Measurements from ENCODE around the gene APOL1. TPM values are rescaled to one million over a fixed set of nuclear protein-coding genes. Genes with fewer than 3 reads are reported as not detected.

APOL1 gene
- total and polyA plus RNA-seq, 2 donors (not counting 3 experiments of a cell fraction or from before 2014, with no cell fraction given): 8.2 to 14.1 TPM

GRCh38 chr22:36257308-36257707 lies 4.4 kb downstream of the APOL1 start:
- BruUV-seq (replicated peaks): no TSS peak
- ChIA-PET POLR2A (no interaction called here), CTCF (no interaction called here)
- Histone ChIP-seq H3K4me2 (ENCODE audit: insufficient read depth, low read length) (no peak overlapping the region), H3K4me1 (ENCODE audit: control insufficient read depth, extremely low read depth, insufficient read depth, low read length) (peaks cover 30% of the 10 kb centered on the region), H3K27me3 (ENCODE audit: control insufficient read depth in 2 of 2, insufficient read depth in 2 of 2, low read length in 2 of 2) (no peaks in the 10 kb centered on the region), H3K36me3 (ENCODE audit: control insufficient read depth in 2 of 2, extremely low read depth in 1 of 2, insufficient read depth in 2 of 2, low read length in 2 of 2) (no peaks in the 10 kb centered on the region), H3K27ac (ENCODE audit: insufficient read depth, low read depth, low read length) (no peak overlapping the region), H3K9ac (replicated peaks; ENCODE audit: extremely low read depth, insufficient read depth, low read length) (no peak overlapping the region), H2AFZ (ENCODE audit: low read depth, low read length) (no peak overlapping the region), H3K4me3 (replicated peaks in 1 of 3; ENCODE audit: insufficient read depth in 1 of 3, low read depth in 1 of 3, low read length in 3 of 3) (no peak overlapping the region), H4K20me1 (replicated peaks; ENCODE audit: control insufficient read depth, extremely low read depth, insufficient read depth, low read length) (no peaks in the 10 kb centered on the region), H3K9me3 (replicated peaks; ENCODE audit: control insufficient read depth, insufficient read depth, low read length) (no peaks in the 10 kb centered on the region), H3K79me2 (ENCODE audit: control insufficient read depth, insufficient read depth, low read length) (no peaks in the 10 kb centered on the region), H3K9me1 (replicated peaks; ENCODE audit: control insufficient read depth, extremely low read depth, insufficient read depth, low read length) (no peaks in the 10 kb centered on the region)
- DNase-seq (ENCODE audit: low read depth, low spot score) (no peak), FAIRE-seq (no peak)
- no peak for TF ChIP-seq MAX (IDR thresholded peaks at IDR 0.05; ENCODE audit: insufficient read depth, insufficient read length)
- TF ChIP-seq CTCF (IDR thresholded peaks at IDR 0.05; ENCODE audit: extremely low read depth in 1 of 2, insufficient read depth in 1 of 2, low read depth in 1 of 2, low read length in 2 of 2): no peak
- no peak for TF ChIP-seq EZH2 (IDR thresholded peaks at IDR 0.05; ENCODE audit: borderline replicate concordance, low read depth, low read length, severe bottlenecking)
- no peak for TF ChIP-seq GATA2 (IDR thresholded peaks at IDR 0.05; ENCODE audit: insufficient read depth, insufficient read length, low read depth, low read length)
- no peak for TF ChIP-seq POLR2AphosphoS5 (IDR thresholded peaks at IDR 0.05; ENCODE audit: insufficient read depth, low read depth, low read length)
- no peak for TF ChIP-seq POLR2A (IDR thresholded peaks at IDR 0.05; ENCODE audit: low read depth, low read length)
- TF ChIP-seq JUN (IDR thresholded peaks at IDR 0.05; ENCODE audit: borderline replicate concordance, insufficient read depth, insufficient read length, low read depth): no peak
- no peak for TF ChIP-seq FOS (IDR thresholded peaks at IDR 0.05; ENCODE audit: borderline replicate concordance, insufficient read depth, low read length)
- no peak for TF ChIP-seq MYC (IDR thresholded peaks at IDR 0.05; ENCODE audit: low read depth, low read length)
- intact Hi-C loops (cut with micrococcal nuclease): no loop called here
- dilution Hi-C loops (cut with MboI; ENCODE audit: extremely low pct_ligation_motif_present, low sequenced_read_pairs): no loop called here
